Measurements from ENCODE around the gene PAM.

GRCh38 chr5:102860035-102860434, 104.9 kb downstream of the PAM start:
- TF ChIP-seq CTCF (IDR thresholded peaks at IDR 0.05) (no peak), POLR2AphosphoS5 (IDR thresholded peaks at IDR 0.05) (no peak), POLR2A (IDR thresholded peaks at IDR 0.05) (no peak), EP300 (IDR thresholded peaks at IDR 0.05) (no peak)
